KMS-11 (cell line): ENCODE data around the gene ADARB1.

Source experiments
- H2AFZ ChIP-seq: fragments of 200-600 bp; sonication (generic); 2 replicates; pipeline ENCODE4 v1.6.1; 2016; ENCODE audit warnings: antibody characterized with exemption, mixed run types, low read depth
- H3K27ac ChIP-seq: fragments of 200-600 bp; sonication (generic); 2 replicates; pipeline ENCODE4 v1.6.1; 2016; ENCODE audit warnings: mild to moderate bottlenecking, mixed run types
- H3K27me3 ChIP-seq: fragments of 200-600 bp; sonication (generic); 2 replicates; pipeline ENCODE4 v1.6.1; 2017; ENCODE audit warnings: mild to moderate bottlenecking, low read depth, mixed run types, moderate library complexity; ENCODE audit not compliant: insufficient read depth
- H3K36me3 ChIP-seq: fragments of 200-600 bp; sonication (generic); 2 replicates; pipeline ENCODE4 v1.6.1; 2017; ENCODE audit warnings: mild to moderate bottlenecking, mixed run types; ENCODE audit not compliant: insufficient read depth
- H3K4me1 ChIP-seq: fragments of 200-600 bp; sonication (generic); 2 replicates; pipeline ENCODE4 v1.6.1; 2016; ENCODE audit warnings: mild to moderate bottlenecking, low read depth, mixed run types; ENCODE audit not compliant: poor library complexity, severe bottlenecking
- H3K4me2 ChIP-seq: fragments of 200-600 bp; sonication (generic); 2 replicates; pipeline ENCODE4 v1.7.0; 2016; ENCODE audit warnings: mild to moderate bottlenecking, mixed run types
- H3K4me3 ChIP-seq: fragments of 200-600 bp; sonication (generic); IDR thresholded peaks from 2 replicates; pipeline ENCODE4 v1.6.1; 2017; ENCODE audit warnings: low read depth, low read length, mixed read lengths; ENCODE audit not compliant: insufficient read depth
- H3K79me2 ChIP-seq: fragments of 200-600 bp; sonication (generic); 2 replicates; pipeline ENCODE4 v1.6.1; 2016; ENCODE audit warnings: low read depth, mixed run types; ENCODE audit not compliant: insufficient read depth
- H3K9ac ChIP-seq: fragments of 200-600 bp; sonication (generic); 2 replicates; pipeline ENCODE4 v1.6.1; 2016; ENCODE audit warnings: mild to moderate bottlenecking, mixed run types
- H4K20me1 ChIP-seq: fragments of 200-600 bp; sonication (generic); 2 replicates; pipeline ENCODE4 v1.6.1; 2016; ENCODE audit warnings: mild to moderate bottlenecking, mixed run types; ENCODE audit not compliant: insufficient read depth
- TF ChIP-seq, protein P1 (sequence below): fragments of 200-600 bp; sonication (generic); conservative IDR thresholded peaks from 2 replicates; pipeline ENCODE4 v1.6.1; 2017; ENCODE audit warnings: low read depth, mild to moderate bottlenecking, antibody characterized with exemption, low read length, moderate library complexity, mixed read lengths

The ADARB1 gene

DNA sequence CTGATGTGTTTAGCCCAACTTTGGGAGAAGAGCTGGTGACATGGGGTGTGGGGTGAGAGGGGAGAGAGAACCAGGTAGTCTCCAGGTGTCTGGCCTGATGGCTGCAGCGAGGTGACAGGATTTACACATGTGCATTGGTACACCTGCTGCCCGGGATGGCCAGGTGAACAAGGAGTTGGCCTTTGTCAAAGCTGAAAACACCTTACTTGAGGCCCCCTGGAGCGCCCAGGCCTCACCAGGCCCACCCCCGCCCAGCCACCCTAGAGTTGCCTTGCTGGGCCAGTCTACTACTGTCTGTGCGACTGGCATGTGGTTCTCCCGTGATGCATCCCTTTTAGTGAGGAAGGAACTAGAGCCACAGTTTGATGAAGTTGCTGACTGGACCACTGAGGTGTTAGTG lies 90.5 kb downstream of the ADARB1 start:
- no peak overlapping the region for H3K27ac ChIP-seq
- no peak overlapping the region for H3K4me2 ChIP-seq
- no peaks in the 10 kb centered on the region for H3K27me3 ChIP-seq
- no peaks in the 10 kb centered on the region for H3K79me2 ChIP-seq
- no peak overlapping the region for H3K9ac ChIP-seq
- TF ChIP-seq, protein P1, sequence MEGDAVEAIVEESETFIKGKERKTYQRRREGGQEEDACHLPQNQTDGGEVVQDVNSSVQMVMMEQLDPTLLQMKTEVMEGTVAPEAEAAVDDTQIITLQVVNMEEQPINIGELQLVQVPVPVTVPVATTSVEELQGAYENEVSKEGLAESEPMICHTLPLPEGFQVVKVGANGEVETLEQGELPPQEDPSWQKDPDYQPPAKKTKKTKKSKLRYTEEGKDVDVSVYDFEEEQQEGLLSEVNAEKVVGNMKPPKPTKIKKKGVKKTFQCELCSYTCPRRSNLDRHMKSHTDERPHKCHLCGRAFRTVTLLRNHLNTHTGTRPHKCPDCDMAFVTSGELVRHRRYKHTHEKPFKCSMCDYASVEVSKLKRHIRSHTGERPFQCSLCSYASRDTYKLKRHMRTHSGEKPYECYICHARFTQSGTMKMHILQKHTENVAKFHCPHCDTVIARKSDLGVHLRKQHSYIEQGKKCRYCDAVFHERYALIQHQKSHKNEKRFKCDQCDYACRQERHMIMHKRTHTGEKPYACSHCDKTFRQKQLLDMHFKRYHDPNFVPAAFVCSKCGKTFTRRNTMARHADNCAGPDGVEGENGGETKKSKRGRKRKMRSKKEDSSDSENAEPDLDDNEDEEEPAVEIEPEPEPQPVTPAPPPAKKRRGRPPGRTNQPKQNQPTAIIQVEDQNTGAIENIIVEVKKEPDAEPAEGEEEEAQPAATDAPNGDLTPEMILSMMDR: no peak
- H3K4me1 ChIP-seq: no peaks in the 10 kb centered on the region
- no peak overlapping the region for H3K4me3 ChIP-seq
- H2AFZ ChIP-seq: no peak overlapping the region
- no peaks in the 10 kb centered on the region for H4K20me1 ChIP-seq
- no peaks in the 10 kb centered on the region for H3K36me3 ChIP-seq

DNA sequence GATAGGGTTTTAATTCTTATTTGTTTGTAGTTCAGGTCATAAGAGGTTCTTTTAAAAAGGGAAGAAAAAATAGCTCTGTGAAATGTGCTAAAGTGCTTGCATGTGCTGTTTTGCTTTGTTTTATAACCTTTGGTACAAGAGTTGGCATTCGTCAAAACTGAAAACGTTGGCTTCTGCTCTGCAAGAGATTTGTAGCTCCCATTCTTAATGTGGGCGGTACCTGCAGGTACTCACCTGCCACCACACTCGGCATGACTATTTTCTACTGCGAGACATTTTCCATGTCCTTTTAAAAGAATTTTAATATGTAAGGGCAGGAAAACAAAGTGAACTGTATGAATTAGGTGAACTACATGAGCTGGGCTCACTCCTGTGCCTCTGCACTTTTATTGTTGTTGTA lies 92.6 kb downstream of the ADARB1 start:
- Histone ChIP-seq H2AFZ (no peak overlapping the region), H3K27me3 (no peaks in the 10 kb centered on the region), H3K79me2 (no peaks in the 10 kb centered on the region), H3K36me3 (no peaks in the 10 kb centered on the region), H3K4me1 (no peaks in the 10 kb centered on the region), H3K4me3 (no peak overlapping the region), H3K4me2 (no peak overlapping the region), H3K9ac (no peak overlapping the region), H3K27ac (no peak overlapping the region), H4K20me1 (no peaks in the 10 kb centered on the region)
- TF ChIP-seq, protein P1: no peak

DNA sequence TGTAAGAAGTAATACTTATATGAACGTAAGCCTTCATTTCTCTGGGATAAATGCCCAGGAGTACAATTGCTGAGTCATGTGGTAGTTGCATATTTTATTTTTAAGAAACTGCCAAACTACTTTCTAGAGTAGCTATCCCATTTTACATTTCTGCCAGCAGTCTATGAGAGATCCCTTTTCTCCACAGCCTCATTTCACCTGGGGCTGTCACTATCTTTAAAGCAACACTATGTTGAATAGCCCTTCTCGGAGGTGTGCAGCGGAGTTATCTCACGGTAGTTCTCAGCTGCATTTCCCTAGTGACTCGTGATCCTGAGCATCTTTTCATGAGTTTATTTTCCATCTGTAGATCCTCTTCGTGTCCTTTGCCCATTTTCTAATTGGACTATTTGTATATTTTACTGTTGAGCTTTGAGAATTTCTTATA lies 93.4 kb downstream of the ADARB1 start:
- Histone ChIP-seq H3K4me3 (no peak overlapping the region), H3K27ac (no peak overlapping the region), H3K4me1 (no peaks in the 10 kb centered on the region), H3K4me2 (no peak overlapping the region), H3K36me3 (no peaks in the 10 kb centered on the region), H3K9ac (no peak overlapping the region), H4K20me1 (no peaks in the 10 kb centered on the region), H2AFZ (no peak overlapping the region), H3K27me3 (no peaks in the 10 kb centered on the region), H3K79me2 (no peaks in the 10 kb centered on the region)
- TF ChIP-seq, protein P1: no peak

DNA sequence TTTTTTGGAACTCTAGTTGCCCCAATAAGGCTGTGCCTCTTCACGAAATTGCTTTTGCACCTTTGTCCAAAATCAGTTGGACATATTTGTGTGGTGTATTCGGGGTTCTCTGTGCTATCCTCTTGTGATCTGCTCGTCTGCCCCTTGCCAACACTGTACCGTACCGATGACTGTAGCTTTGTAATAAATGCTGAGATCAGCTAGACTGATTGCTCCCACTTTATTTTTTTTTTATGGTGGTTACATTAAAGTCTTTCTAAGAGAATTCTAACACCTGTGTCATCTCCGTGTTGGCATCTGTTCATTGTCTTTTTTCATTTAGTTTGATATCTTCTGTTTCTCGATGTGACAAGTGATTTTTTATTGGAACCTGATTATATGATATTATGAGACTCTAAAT lies 94.1 kb downstream of the ADARB1 start:
- H3K4me2 ChIP-seq: no peak overlapping the region
- H3K27me3 ChIP-seq: no peaks in the 10 kb centered on the region
- TF ChIP-seq, protein P1: no peak
- no peaks in the 10 kb centered on the region for H3K4me1 ChIP-seq
- no peak overlapping the region for H3K27ac ChIP-seq
- H4K20me1 ChIP-seq: no peaks in the 10 kb centered on the region
- H2AFZ ChIP-seq: no peak overlapping the region
- no peak overlapping the region for H3K9ac ChIP-seq
- H3K4me3 ChIP-seq: no peak overlapping the region
- H3K36me3 ChIP-seq: no peaks in the 10 kb centered on the region
- no peaks in the 10 kb centered on the region for H3K79me2 ChIP-seq

DNA sequence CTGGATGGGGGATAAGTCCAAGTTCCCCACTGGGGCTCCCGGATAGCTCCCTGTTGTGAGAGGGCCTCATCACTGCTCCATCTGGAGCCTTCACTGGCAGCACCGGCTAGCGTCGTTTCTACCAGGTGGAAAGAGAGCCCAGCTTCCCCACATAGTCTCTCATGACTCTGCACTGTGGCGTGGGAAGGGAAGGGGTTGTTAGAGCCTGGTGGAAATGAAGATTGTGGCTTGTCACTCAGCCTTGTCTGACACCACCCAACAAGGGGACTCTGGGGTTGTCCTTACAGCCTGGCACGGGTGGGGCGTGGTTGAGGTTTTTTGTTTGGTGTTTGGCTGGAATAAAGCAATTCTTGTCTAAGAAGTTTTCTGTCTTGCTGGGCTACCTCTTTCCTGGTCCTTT lies 94.6 kb downstream of the ADARB1 start:
- Histone ChIP-seq H3K9ac (no peak overlapping the region), H3K4me3 (no peak overlapping the region), H3K36me3 (no peaks in the 10 kb centered on the region), H4K20me1 (no peaks in the 10 kb centered on the region), H3K79me2 (no peaks in the 10 kb centered on the region), H3K4me2 (no peak overlapping the region), H2AFZ (no peak overlapping the region), H3K27me3 (no peaks in the 10 kb centered on the region), H3K27ac (no peak overlapping the region), H3K4me1 (no peaks in the 10 kb centered on the region)
- TF ChIP-seq, protein P1: no peak
